Fibroblast of lung (primary cell): ENCODE results near the gene MAPKAP1. TPM values are rescaled to one million over a fixed set of nuclear protein-coding genes. Genes with fewer than 3 reads are reported as not detected.

Experiments
- DNase-seq, 2 donors: peaks; one replicate each; pipeline versions ENCODE4 v3.0.0 to v3.0.0-alpha.2; 2010; ENCODE audit warnings: low read depth in 2 of 2
- H2AFZ ChIP-seq: 2 replicates; pipeline ENCODE4 v1.5.1; 2012; ENCODE audit warnings: low read length, control low read depth, inconsistent platforms
- H3K27ac ChIP-seq: 2 replicates; pipeline ENCODE4 v1.5.1; 2011; ENCODE audit warnings: low read length, control low read depth; ENCODE audit not compliant: insufficient read depth
- H3K27me3 ChIP-seq: 2 replicates; pipeline ENCODE4 v1.5.1; 2011; ENCODE audit warnings: mild to moderate bottlenecking, low read length; ENCODE audit not compliant: control insufficient read depth, insufficient read depth
- H3K36me3 ChIP-seq: 2 replicates; pipeline ENCODE4 v1.5.1; 2011; ENCODE audit warnings: low read length; ENCODE audit not compliant: control insufficient read depth, insufficient read depth
- H3K4me1 ChIP-seq: 2 replicates; pipeline ENCODE4 v1.5.1; 2011; ENCODE audit warnings: low read length; ENCODE audit not compliant: control insufficient read depth, insufficient read depth; ENCODE audit errors: extremely low read depth
- H3K4me2 ChIP-seq: 2 replicates; pipeline ENCODE4 v1.5.1; 2011; ENCODE audit warnings: low read length, control low read depth; ENCODE audit not compliant: insufficient read depth; ENCODE audit errors: extremely low read depth
- H3K4me3 ChIP-seq, 4 experiments: fragments of 200-600 bp in 1 of 4; sonication (generic) in 1 of 4; replicated peaks in 1 of 4; 2 replicates each; pipeline ENCODE4 v1.5.1; 2011 to 2016; ENCODE audit warnings: low read length in 4 of 4, low read depth in 3 of 4, mild to moderate bottlenecking in 3 of 4, control low read depth in 2 of 4, inconsistent platforms in 1 of 4, mixed read lengths in 1 of 4; ENCODE audit not compliant: insufficient read depth in 1 of 4; ENCODE audit errors: control extremely low read depth in 1 of 4
- H3K79me2 ChIP-seq: 2 replicates; pipeline ENCODE4 v1.5.1; 2012; ENCODE audit warnings: mild to moderate bottlenecking, low read length, inconsistent platforms; ENCODE audit not compliant: control insufficient read depth, insufficient read depth
- H3K9ac ChIP-seq: 2 replicates; pipeline ENCODE4 v1.5.1; 2011; ENCODE audit warnings: mild to moderate bottlenecking, low read length, control low read depth; ENCODE audit not compliant: insufficient read depth
- H3K9me3 ChIP-seq: 2 replicates; pipeline ENCODE4 v1.5.1; 2012; ENCODE audit warnings: low read depth, low read length; ENCODE audit not compliant: control insufficient read depth, insufficient read depth
- H4K20me1 ChIP-seq: 2 replicates; pipeline ENCODE4 v1.5.1; 2011; ENCODE audit warnings: low read length; ENCODE audit not compliant: control insufficient read depth, insufficient read depth; ENCODE audit errors: extremely low read depth
- CTCF ChIP-seq, 2 donors: IDR thresholded peaks in 1 of 2; conservative IDR thresholded peaks in 1 of 2; 1 replicate in 1 of 2; 2 replicates in 1 of 2; pipeline ENCODE4 v1.5.1; 2011 to 2012; ENCODE audit warnings: low read length in 2 of 2, control low read depth in 1 of 2, inconsistent platforms in 1 of 2, low read depth in 1 of 2, mild to moderate bottlenecking in 1 of 2
- EZH2 ChIP-seq: IDR thresholded peaks from 2 replicates; pipeline ENCODE4 v1.5.1; 2012; ENCODE audit warnings: low read length, control low read depth, mild to moderate bottlenecking; ENCODE audit errors: missing control alignments
- polyA plus RNA-seq, 2 donors: library from polyadenylated mRNA; depleted of rRNA in 1 of 2; stranded (reverse) in 1 of 2; unstranded in 1 of 2; fragments of >200 nt; gene quantifications; 2 replicates each; pipeline ENCODE4 v1.2.1, GENCODE V29; 2011 to 2012; ENCODE audit warnings: missing spikeins in 1 of 2
- total RNA-seq: library from RNA; depleted of rRNA; stranded (reverse); fragments of >200 nt; gene quantifications from 2 replicates; pipeline ENCODE4 v1.2.1, GENCODE V29; 2014

The MAPKAP1 gene
- total and polyA plus RNA-seq, 2 donors (not counting 1 experiment from before 2014, with no cell fraction given), result 63.7 to 127 TPM

- Histone ChIP-seq H3K4me2 (no peak overlapping the region), H2AFZ (no peak overlapping the region), H3K36me3 (no peaks in the 10 kb centered on the region), H3K9ac (no peak overlapping the region), H3K79me2 (no peaks in the 10 kb centered on the region), H3K4me1 (no peaks in the 10 kb centered on the region), H3K9me3 (no peaks in the 10 kb centered on the region), H3K27ac (no peak overlapping the region), H3K4me3 (no peak overlapping the region), H3K27me3 (no peaks in the 10 kb centered on the region), H4K20me1 (no peaks in the 10 kb centered on the region)
- TF ChIP-seq CTCF (conservative IDR thresholded peaks at IDR 0.05 in 1 of 2, IDR thresholded peaks at IDR 0.05 in 1 of 2; ENCODE audit: low read depth in 1 of 2, low read length in 2 of 2), result no peak
- peak in 1 of 2 donors; percentile 36 for DNase-seq
Observed at GRCh38 chr9:125495172-125496119, 211.6 kb downstream of the MAPKAP1 start.

GRCh38 chr9:125494653-125494915, 212.4 kb downstream of the MAPKAP1 start:
- no peak overlapping the region for H3K27ac ChIP-seq
- H3K27me3 ChIP-seq, result no peaks in the 10 kb centered on the region
- no peaks in the 10 kb centered on the region for H3K79me2 ChIP-seq
- no peaks in the 10 kb centered on the region for H3K9me3 ChIP-seq
- H3K4me1 ChIP-seq, result no peaks in the 10 kb centered on the region
- no peaks in the 10 kb centered on the region for H3K36me3 ChIP-seq
- H4K20me1 ChIP-seq, result no peaks in the 10 kb centered on the region
- peak in 1 of 2 donors; percentile 46 for DNase-seq
- H3K4me3 ChIP-seq, result no peak overlapping the region
- TF ChIP-seq CTCF (conservative IDR thresholded peaks at IDR 0.05 in 1 of 2, IDR thresholded peaks at IDR 0.05 in 1 of 2; ENCODE audit: low read depth in 1 of 2, low read length in 2 of 2), result no peak
- no peak for TF ChIP-seq EZH2
- H3K4me2 ChIP-seq, result no peak overlapping the region
- H2AFZ ChIP-seq, result no peak overlapping the region
- no peak overlapping the region for H3K9ac ChIP-seq

GRCh38 chr9:125493881-125494652, 212.9 kb downstream of the MAPKAP1 start:
- Histone ChIP-seq H2AFZ (no peak overlapping the region), H3K27ac (no peak overlapping the region), H3K9ac (no peak overlapping the region), H4K20me1 (no peaks in the 10 kb centered on the region), H3K79me2 (no peaks in the 10 kb centered on the region), H3K27me3 (no peaks in the 10 kb centered on the region), H3K4me1 (no peaks in the 10 kb centered on the region), H3K9me3 (no peaks in the 10 kb centered on the region), H3K4me3 (no peak overlapping the region), H3K4me2 (no peak overlapping the region), H3K36me3 (no peaks in the 10 kb centered on the region)
- TF ChIP-seq EZH2 (no peak), CTCF (conservative IDR thresholded peaks at IDR 0.05 in 1 of 2, IDR thresholded peaks at IDR 0.05 in 1 of 2; ENCODE audit: low read depth in 1 of 2, low read length in 2 of 2) (no peak)
- DNase-seq, result peak in 1 of 2 donors; percentile 55
